IMR-90 (cell line): ENCODE data around the gene PIP4P1. TPM values are rescaled to one million over a fixed set of nuclear protein-coding genes. Genes with fewer than 3 reads are reported as not detected.

Experiments
- ATAC-seq: fragments of 200-7000 bp; cut with Tn5 transposase; 2 replicates; pipeline ENCODE4 v1.9.1; 2020; ENCODE audit warnings: low read depth, mild to moderate bottlenecking, moderate library complexity
- BruUV-seq: library from RNA; stranded (reverse); fragments of 400-500 nt; replicated peaks from 2 replicates; lab custom pipeline; 2021; lab: Mats Ljungman, UMichigan
- CTCF ChIA-PET: fragments of 300-600 bp; formaldehyde crosslinking; extraction: SDS; loops from one replicate; lab custom pipeline; 2021; ENCODE audit warnings: antibody characterized with exemption; lab: Yijun Ruan, JAX
- POLR2A ChIA-PET: fragments of 300-600 bp; sonication (Branson Sonifier 250); formaldehyde crosslinking; loops from one replicate; lab custom pipeline; 2022; ENCODE audit warnings: antibody characterized with exemption; ENCODE audit not compliant: unreplicated experiment; lab: Charles Lee
- DNase-seq: peaks from one replicate; pipeline ENCODE4 v3.0.0; 2013
- H2AFZ ChIP-seq: replicated peaks from 2 replicates; pipeline ENCODE3; 2013; ENCODE audit warnings: low read length, mild to moderate bottlenecking; ENCODE audit not compliant: poor library complexity
- H2AK5ac ChIP-seq: 2 replicates; pipeline ENCODE4 v1.6.1; 2013; ENCODE audit warnings: low read depth, low read length, inconsistent platforms
- H2AK9ac ChIP-seq: replicated peaks from 2 replicates; pipeline ENCODE3; 2013; ENCODE audit warnings: mild to moderate bottlenecking, low read depth, low read length, moderate library complexity; ENCODE audit not compliant: poor library complexity
- H2BK120ac ChIP-seq: 2 replicates; pipeline ENCODE4 v1.6.1; 2013; ENCODE audit warnings: low read depth, low read length, inconsistent platforms
- H2BK15ac ChIP-seq: 3 replicates; pipeline ENCODE4 v1.6.1; 2013; ENCODE audit warnings: low read depth, low read length, inconsistent platforms
- H2BK20ac ChIP-seq: 2 replicates; pipeline ENCODE4 v1.6.1; 2013; ENCODE audit warnings: low read depth, mild to moderate bottlenecking, inconsistent platforms, low read length, moderate library complexity
- H2BK5ac ChIP-seq: 2 replicates; pipeline ENCODE4 v1.6.1; 2013; ENCODE audit warnings: mild to moderate bottlenecking, low read depth, low read length, inconsistent platforms; ENCODE audit not compliant: poor library complexity, severe bottlenecking
- H3K14ac ChIP-seq: replicated peaks from 2 replicates; pipeline ENCODE4 v1.6.1; 2013; ENCODE audit warnings: low read depth, low read length, inconsistent platforms
- H3K18ac ChIP-seq: 2 replicates; pipeline ENCODE4 v1.6.1; 2013; ENCODE audit warnings: low read depth, low read length, control low read depth
- H3K23ac ChIP-seq: 2 replicates; pipeline ENCODE4 v1.6.1; 2013; ENCODE audit warnings: low read depth, low read length, inconsistent platforms
- H3K27ac ChIP-seq: 2 replicates; pipeline ENCODE4 v1.5.1; 2013; ENCODE audit warnings: mild to moderate bottlenecking, control low read depth, low read length; ENCODE audit not compliant: insufficient read depth
- H3K27me3 ChIP-seq: 2 replicates; pipeline ENCODE4 v1.6.1; 2013; ENCODE audit warnings: low read length; ENCODE audit not compliant: control insufficient read depth, insufficient read depth
- H3K36me3 ChIP-seq: 2 replicates; pipeline ENCODE4 v1.6.1; 2013; ENCODE audit warnings: low read length, mixed read lengths; ENCODE audit not compliant: control insufficient read depth, insufficient read depth
- H3K4ac ChIP-seq: 2 replicates; pipeline ENCODE4 v1.6.1; 2013; ENCODE audit warnings: low read depth, low read length, inconsistent platforms
- H3K4me1 ChIP-seq: 2 replicates; pipeline ENCODE4 v1.6.1; 2013; ENCODE audit warnings: low read length, mixed read lengths; ENCODE audit not compliant: control insufficient read depth, insufficient read depth
- H3K4me2 ChIP-seq: 2 replicates; pipeline ENCODE4 v1.6.1; 2013; ENCODE audit warnings: low read depth, mild to moderate bottlenecking, control low read depth, low read length, moderate library complexity
- H3K4me3 ChIP-seq: 2 replicates; pipeline ENCODE4 v1.5.1; 2013; ENCODE audit warnings: low read depth, mild to moderate bottlenecking, control low read depth, low read length, moderate library complexity; ENCODE audit not compliant: insufficient read depth
- H3K56ac ChIP-seq: 2 replicates; pipeline ENCODE4 v1.6.1; 2013; ENCODE audit warnings: low read length, inconsistent platforms; ENCODE audit not compliant: insufficient read depth; ENCODE audit errors: extremely low read depth
- H3K79me1 ChIP-seq, 2 experiments: 2 replicates each; pipeline ENCODE4 v1.6.1; 2013; ENCODE audit warnings: low read length in 2 of 2, inconsistent platforms in 1 of 2, low read depth in 1 of 2
- H3K9ac ChIP-seq: 2 replicates; pipeline ENCODE4 v1.6.1; 2013; ENCODE audit warnings: low read depth, low read length, control low read depth
- H3K9me1 ChIP-seq: 2 replicates; pipeline ENCODE4 v1.6.1; 2013; ENCODE audit warnings: low read length, inconsistent platforms; ENCODE audit not compliant: insufficient read depth
- H3K9me3 ChIP-seq: 2 replicates; pipeline ENCODE4 v1.6.1; 2013; ENCODE audit warnings: low read length; ENCODE audit not compliant: control insufficient read depth, insufficient read depth
- H4K20me1 ChIP-seq: 2 replicates; pipeline ENCODE4 v1.6.1; 2013; ENCODE audit warnings: low read length, inconsistent platforms; ENCODE audit not compliant: insufficient read depth
- H4K5ac ChIP-seq: 2 replicates; pipeline ENCODE4 v1.6.1; 2013; ENCODE audit warnings: mild to moderate bottlenecking, low read depth, low read length, control low read depth
- H4K8ac ChIP-seq, 2 experiments: 2 replicates each; pipeline ENCODE4 v1.6.1; 2013; ENCODE audit warnings: low read depth in 2 of 2, low read length in 2 of 2, control low read depth in 1 of 2, inconsistent platforms in 1 of 2
- H4K91ac ChIP-seq: 2 replicates; pipeline ENCODE4 v1.6.1; 2013; ENCODE audit warnings: low read depth, low read length, inconsistent platforms; ENCODE audit not compliant: insufficient read depth
- BHLHE40 ChIP-seq: fragments of 150-350 bp; IDR thresholded peaks from 2 replicates; pipeline ENCODE4 v1.6.1; 2016; ENCODE audit warnings: mild to moderate bottlenecking, low read depth, low read length
- CEBPB ChIP-seq: IDR thresholded peaks from 2 replicates; pipeline ENCODE4 v1.6.1; 2012; ENCODE audit warnings: low read depth, low read length, improper control_type of control experiment
- CHD1 ChIP-seq: IDR thresholded peaks from 2 replicates; pipeline ENCODE4 v1.6.1; 2012; ENCODE audit warnings: low read depth, low read length, improper control_type of control experiment
- CTCF ChIP-seq: conservative IDR thresholded peaks from 2 replicates; pipeline ENCODE4 v1.5.1; 2012; ENCODE audit warnings: mild to moderate bottlenecking, low read depth, low read length, improper control_type of control experiment
- ELK1 ChIP-seq: fragments of 150-350 bp; IDR thresholded peaks from 2 replicates; pipeline ENCODE4 v1.6.1; 2016; ENCODE audit warnings: low read depth, mild to moderate bottlenecking, low read length, moderate library complexity, borderline replicate concordance
- FOS ChIP-seq: fragments of 150-350 bp; IDR thresholded peaks from 2 replicates; pipeline ENCODE4 v1.6.1; 2016; ENCODE audit warnings: low read depth, low read length
- MAFK ChIP-seq: IDR thresholded peaks from 2 replicates; pipeline ENCODE4 v1.6.1; 2012; ENCODE audit warnings: low read depth, low read length, improper control_type of control experiment
- MAZ ChIP-seq: IDR thresholded peaks from 2 replicates; pipeline ENCODE4 v1.6.1; 2012; ENCODE audit warnings: low read depth, mild to moderate bottlenecking, low read length, improper control_type of control experiment, moderate library complexity, borderline replicate concordance
- NFE2L2 ChIP-seq: fragments of 150-350 bp; IDR thresholded peaks from 2 replicates; pipeline ENCODE4 v1.6.1; 2016; ENCODE audit warnings: low read depth, mild to moderate bottlenecking, low read length
- POLR2A ChIP-seq: IDR thresholded peaks from 2 replicates; pipeline ENCODE4 v1.6.1; 2012; ENCODE audit warnings: mild to moderate bottlenecking, low read depth, low read length
- RAD21 ChIP-seq: IDR thresholded peaks from 2 replicates; pipeline ENCODE4 v1.6.1; 2012; ENCODE audit warnings: low read length, improper control_type of control experiment
- RCOR1 ChIP-seq: IDR thresholded peaks from 2 replicates; pipeline ENCODE4 v1.6.1; 2012; ENCODE audit warnings: mild to moderate bottlenecking, low read length, improper control_type of control experiment; ENCODE audit not compliant: insufficient replicate concordance
- RFX5 ChIP-seq: IDR thresholded peaks from 2 replicates; pipeline ENCODE4 v1.8.0; 2012; ENCODE audit warnings: low read depth, mild to moderate bottlenecking, low read length, moderate library complexity
- SMC3 ChIP-seq: fragments of 150-350 bp; IDR thresholded peaks from 2 replicates; pipeline ENCODE4 v1.6.1; 2016; ENCODE audit warnings: low read depth, mild to moderate bottlenecking, antibody characterized with exemption, low read length, moderate library complexity
- USF2 ChIP-seq: fragments of 150-350 bp; IDR thresholded peaks from 2 replicates; pipeline ENCODE4 v1.6.1; 2017; ENCODE audit warnings: mild to moderate bottlenecking, antibody characterized with exemption, low read length, low read depth
- WGBS, 2 experiments: methylation state at CpG; one replicate each; pipeline versions ENCODE4 v1.1.5 to v1.1.7; 2013; ENCODE audit warnings: missing lambda C conversion rate in 2 of 2; ENCODE audit not compliant: insufficient read length in 1 of 2; ENCODE audit errors: extremely low coverage in 2 of 2; 5-methylcytosine and 5-hydroxymethylcytosine counted together
- dilution Hi-C: fragments of 300-500 bp; cut with HindIII; formaldehyde crosslinking; loops from one replicate; pipeline ENCODE4 v1.14.3; 2018; ENCODE audit warnings: low sequenced_read_pairs; ENCODE audit not compliant: unreplicated experiment
- in situ Hi-C: fragments of 300-500 bp; cut with MboI; formaldehyde crosslinking; loops from 3 replicates; pipeline ENCODE4 v1.14.3; 2019; ENCODE audit warnings: low sequenced_read_pairs, inconsistent platforms, mixed read lengths
- intact Hi-C: fragments of 100-400 bp; cut with micrococcal nuclease; formaldehyde crosslinking; loops from 2 replicates; pipeline ENCODE4 v1.10.0; 2022
- polyA plus RNA-seq, 3 experiments: library from polyadenylated mRNA; depleted of rRNA; stranded (reverse); fragments of >200 nt; gene quantifications; 2 replicates each; pipeline ENCODE4 v1.2.3, GENCODE V29; 2012; ENCODE audit warnings: low replicate concordance in 1 of 3
- total RNA-seq: library from RNA; depleted of rRNA; stranded (reverse); fragments of >200 nt; gene quantifications from 2 replicates; pipeline ENCODE4 v1.2.3, GENCODE V29; 2012

Gene PIP4P1
- total and polyA plus RNA-seq, 2 of the 4 experiments (the other 2 are of a cell fraction), result 15.2 to 27.8 TPM

GRCh38 chr14:20476776-20477175 is 15.5 kb upstream of the PIP4P1 start:
- ChIA-PET CTCF (no interaction called here), POLR2A (no interaction called here)
- no peak for ATAC-seq
- Histone ChIP-seq H2BK15ac (0 out of 3 replicates have a peak overlapping the region, but pooled peaks have one; percentile 27), H3K4me3 (no peak overlapping the region), H3K18ac (no peak overlapping the region), H3K23ac (no peak overlapping the region), H3K9me3 (no peaks in the 10 kb centered on the region), H4K91ac (no peak overlapping the region), H3K27me3 (no peaks in the 10 kb centered on the region), H3K4me1 (no peaks in the 10 kb centered on the region), H2AK9ac (no peak overlapping the region), H3K56ac (no peak overlapping the region), H4K8ac (peak overlapping the region in 1 of 2 experiments; percentile 8; a peak in 2 of 4 replicates), H4K20me1 (no peaks in the 10 kb centered on the region), H3K4ac (no peak overlapping the region), H2AK5ac (no peak overlapping the region), H2BK5ac (peak overlapping the region; percentile 2), H3K4me2 (no peak overlapping the region), H3K9me1 (no peaks in the 10 kb centered on the region; the same call in 1 of the 2 replicates), H2BK120ac (no peak overlapping the region), H3K9ac (no peak overlapping the region), H3K27ac (no peak overlapping the region), H3K36me3 (peaks cover 10% of the 10 kb centered on the region), H2BK20ac (no peak overlapping the region), H3K79me1 (peaks cover 3% of the 10 kb centered on the region in 2 experiments; a peak in 1 of 4 replicates), H2AFZ (no peak overlapping the region), H4K5ac (no peak overlapping the region), H3K14ac (no peak overlapping the region)
- BruUV-seq, result no TSS peak
- dilution Hi-C loops (no loop called here), in situ Hi-C loops (no loop called here), intact Hi-C loops (no loop called here)
- no peak for DNase-seq
- TF ChIP-seq RCOR1 (no peak), RFX5 (no peak), SMC3 (no peak), ELK1 (no peak), NFE2L2 (no peak), CHD1 (no peak), MAFK (no peak), USF2 (no peak), BHLHE40 (no peak), CTCF (no peak), FOS (no peak), CEBPB (no peak), POLR2A (no peak), MAZ (no peak), RAD21 (no peak)
- WGBS, 2 experiments, result 100% methylated on average over 1 of the region's 5 CpGs; no CpG with 5 or more reads in 1 of the 2 experiments
